GM19240 (cell line): Measurements from ENCODE around the gene FAM163B.

Experiments used
- DNase-seq: peaks from one replicate; pipeline ENCODE4 v3.0.0; 2011; ENCODE audit warnings: low spot score; ENCODE audit not compliant: insufficient read length

The FAM163B gene

DNA sequence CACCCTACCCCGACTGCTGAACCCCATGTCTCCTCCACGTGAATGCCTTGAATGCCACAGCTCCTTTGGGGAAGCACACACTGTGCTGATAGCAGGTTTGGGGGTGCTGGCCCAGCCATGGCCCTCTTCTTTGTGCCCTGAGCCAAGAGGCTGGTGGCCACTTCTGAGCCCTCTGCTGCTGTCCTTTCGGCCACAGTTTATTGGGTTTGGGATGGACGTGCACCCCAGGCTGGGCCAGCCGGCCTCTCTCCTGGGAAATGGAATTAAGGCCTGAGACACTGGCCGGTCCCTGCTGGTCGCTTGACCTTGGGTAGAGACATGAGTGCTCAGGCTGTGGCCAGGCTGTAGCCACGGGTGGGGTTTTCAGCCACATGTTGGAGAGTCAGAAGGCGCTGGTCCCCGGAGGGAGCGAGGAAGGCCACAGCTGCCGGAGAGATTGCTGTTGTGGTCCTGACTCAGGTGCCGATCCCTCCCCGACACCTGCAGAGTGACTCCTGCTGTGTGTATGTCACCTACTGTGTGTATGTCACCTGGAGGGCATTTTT, 26.6 kb downstream of the FAM163B start:
- DNase-seq: no peak

GRCh38 chr9:133581513-133582343, 27.5 kb downstream of the FAM163B start:
- DNase-seq: no peak

DNA sequence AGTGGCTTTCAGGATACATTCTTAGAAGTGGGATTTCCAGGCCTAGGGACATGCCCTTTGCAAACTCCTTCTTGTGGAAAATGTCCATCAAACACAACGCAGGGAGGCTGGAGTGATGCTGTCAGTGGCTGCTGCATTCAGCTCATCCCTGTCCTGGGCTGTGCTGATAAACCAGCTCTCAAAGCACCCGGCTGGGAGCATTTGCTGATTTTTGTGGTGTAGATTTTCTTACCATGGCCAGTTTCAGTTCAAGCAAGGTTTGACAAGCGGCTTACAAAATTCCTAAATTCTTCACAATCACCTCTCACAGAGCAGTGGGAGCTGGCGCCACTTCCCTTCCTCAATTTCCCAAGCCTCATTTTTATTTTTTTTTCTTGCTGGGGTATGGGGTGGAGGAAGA, 28.2 kb downstream of the FAM163B start:
- no peak for DNase-seq

- no peak for DNase-seq
Observed at GRCh38 chr9:133580419-133580738, 28.8 kb downstream of the FAM163B start.

DNA sequence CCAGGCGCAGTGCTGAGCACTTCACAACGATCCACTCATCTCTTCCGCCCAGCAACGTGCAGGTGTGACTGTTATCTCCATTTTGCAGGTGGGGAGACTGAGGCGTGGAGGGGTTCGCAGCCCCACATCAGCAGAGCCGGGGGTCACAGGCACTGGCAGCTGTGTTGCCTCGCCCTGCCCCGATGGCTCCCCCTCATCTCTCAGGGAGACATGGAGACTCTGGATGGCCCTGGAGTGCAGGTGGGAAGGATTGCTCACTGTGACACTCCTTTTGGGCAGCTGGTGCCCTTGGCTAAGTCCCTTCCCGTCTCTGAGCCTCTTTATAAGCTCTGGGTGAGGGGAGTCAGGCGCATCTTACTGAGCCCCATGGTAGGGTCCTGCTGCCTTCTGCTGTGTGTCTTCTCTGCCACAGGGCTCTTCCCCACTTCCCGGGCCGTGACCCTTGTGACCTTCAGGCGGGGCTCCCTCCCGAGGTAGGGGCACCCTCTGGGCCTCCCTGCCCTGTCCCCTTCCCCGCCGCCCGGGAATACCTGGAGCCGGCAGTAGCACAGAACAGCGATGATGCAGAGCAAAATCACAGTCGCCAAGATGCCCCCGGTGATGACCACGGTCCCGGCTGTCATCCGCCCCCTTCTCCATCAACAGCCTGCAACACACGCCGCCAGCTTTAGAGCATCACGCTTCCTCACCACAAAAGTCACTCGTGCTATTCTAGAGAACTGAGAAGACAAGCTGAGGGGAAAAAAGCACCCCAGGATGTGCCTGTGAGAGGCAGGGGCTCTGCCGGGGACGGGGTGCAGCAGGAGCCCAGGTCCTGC, 29.4 kb downstream of the FAM163B start:
- DNase-seq: no peak

GRCh38 chr9:133578524-133579441, 30.4 kb downstream of the FAM163B start:
- DNase-seq: no peak

DNA sequence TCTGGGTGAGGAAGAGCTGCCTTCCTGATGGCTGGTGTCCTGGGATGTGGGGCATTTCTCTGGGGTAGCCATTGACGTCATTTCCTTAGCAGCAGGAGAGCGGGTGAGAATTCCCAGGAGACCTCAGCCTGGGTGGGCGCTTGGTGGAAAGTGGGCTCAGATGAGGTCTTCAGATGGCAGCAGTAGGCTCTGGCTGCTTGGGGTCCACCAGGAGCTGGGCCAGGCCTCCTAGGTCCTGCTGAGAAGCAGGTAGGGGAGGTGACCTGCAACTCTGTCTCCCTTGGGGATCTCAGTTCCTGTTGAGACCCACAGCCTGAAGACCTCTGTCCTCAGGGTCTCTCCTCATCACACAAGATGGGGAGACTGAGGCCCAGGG, 31.5 kb downstream of the FAM163B start:
- DNase-seq: no peak

DNA sequence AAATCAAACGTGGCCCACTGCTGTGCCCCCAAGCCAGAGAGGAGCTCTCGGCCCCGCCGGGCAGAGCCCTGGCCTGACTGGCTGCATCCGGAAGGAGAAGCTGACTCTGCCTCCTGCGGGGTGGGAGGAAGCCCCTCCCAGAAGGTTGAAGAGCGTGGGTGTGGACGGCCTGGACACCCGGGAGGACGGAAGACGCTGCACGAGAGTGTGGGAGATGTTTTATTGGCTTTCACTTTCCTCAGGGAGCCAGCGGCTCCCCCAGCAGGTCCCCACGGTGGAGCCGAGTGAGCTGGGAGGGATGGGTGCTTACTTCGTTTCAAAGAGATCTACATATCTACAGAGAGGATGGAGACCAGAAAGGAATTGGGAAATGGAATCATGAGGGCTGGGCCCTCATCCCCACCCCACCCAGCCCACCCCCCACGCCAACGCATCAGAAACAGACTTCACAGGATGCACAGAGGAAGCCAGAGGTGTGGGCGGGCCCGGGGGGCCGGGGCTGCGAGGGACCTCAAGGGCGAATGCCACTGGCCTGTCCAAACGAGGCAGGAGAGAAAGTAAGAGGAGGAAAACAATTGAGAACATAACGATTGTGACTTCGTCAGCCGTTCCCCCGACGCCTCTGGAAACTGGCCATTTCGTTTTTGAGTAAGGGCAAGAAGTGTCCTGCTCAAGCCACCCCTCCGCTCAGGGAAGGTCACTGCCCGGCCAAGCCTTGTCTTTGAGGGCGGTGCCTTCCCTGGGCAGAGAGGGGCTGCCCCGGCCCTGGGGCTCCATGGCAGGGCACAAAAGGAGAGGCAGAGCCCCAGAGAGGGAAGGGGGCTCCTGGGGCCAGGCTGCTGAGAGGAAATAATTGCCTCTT, 32.1 kb downstream of the FAM163B start:
- DNase-seq: no peak

DNA sequence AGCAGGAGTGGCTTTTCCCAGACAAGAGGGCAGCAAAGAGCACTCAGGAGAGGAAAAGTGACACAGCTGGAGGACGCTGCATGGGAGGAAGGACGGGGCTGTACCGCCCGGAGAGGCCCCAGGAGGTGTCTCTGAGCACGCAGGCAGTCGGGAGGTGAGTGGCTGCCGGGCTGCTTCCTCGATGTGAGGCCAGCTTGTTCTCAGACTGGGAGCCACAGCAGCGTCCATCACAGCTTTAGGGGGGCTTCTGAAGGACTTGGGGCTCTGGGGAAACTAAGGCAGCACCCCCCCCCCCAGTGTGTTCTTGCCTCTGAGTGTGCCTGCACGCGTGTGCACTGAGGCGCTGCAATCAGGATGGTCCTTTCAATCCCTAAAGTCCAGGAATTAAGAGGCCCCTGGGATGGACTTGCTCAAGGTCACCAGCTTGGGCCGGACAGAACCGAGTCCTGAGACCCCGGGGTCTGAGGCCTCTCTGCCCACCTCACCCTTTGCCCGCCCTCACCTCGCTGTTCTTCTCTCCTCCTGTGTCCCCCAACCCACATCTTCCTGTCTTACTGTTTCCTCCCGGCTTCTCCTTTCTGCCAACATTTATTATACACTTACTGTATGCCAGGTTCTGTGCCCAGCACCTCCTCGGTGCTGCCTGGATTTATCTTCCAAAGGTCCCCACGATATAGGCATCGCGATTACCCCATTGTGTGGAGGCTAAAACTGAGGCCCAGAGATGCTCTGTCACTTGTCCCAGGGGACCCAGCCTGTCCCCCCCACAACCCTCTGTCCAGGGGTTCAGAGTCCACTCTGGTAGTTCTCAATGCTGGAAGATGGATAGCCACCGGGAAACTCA, 32.9 kb downstream of the FAM163B start:
- DNase-seq: no peak

DNA sequence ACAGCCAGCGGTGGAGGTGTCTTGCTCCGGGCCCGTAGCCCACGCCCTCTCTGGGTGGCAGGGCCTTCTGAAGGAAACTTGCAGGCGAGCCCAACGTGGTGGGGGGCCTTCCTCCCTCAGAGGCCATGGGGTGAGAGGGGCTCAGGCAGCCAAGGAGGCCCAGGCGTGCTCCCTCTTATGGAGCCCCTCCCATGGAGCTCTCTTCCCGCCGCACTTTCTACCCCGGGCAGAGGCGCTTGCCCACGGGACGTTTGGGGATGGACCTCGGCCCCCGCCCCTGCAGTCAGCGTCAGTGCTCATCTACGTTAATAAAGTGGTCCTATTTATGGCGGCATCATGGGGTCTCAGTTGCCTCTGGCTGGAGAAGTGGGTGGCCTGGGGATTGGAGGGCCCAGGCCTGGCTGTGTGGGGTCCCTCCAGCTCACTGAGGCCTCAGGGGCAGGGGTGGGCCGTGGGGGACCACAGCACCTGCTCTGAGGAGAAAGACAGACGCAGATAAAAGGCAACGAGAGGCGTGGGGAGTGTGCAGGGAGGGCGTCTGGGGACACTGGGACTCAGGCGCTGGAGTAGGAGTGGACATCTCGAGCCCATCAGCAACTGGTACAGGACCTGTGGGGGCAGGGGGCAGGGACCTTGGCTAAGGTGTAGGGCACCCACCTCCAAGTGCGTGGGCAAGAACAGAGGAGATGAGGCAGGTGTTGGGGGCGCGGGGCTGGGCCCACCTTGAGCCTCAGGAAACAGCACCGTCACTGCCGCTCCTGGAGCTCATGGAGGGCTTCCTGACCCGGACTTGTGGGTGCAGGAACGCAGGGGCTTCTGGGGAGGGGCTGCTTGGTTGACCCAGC, 33.8 kb downstream of the FAM163B start:
- DNase-seq: no peak

GRCh38 chr9:133574771-133575170, 34.4 kb downstream of the FAM163B start:
- DNase-seq: no peak

DNA sequence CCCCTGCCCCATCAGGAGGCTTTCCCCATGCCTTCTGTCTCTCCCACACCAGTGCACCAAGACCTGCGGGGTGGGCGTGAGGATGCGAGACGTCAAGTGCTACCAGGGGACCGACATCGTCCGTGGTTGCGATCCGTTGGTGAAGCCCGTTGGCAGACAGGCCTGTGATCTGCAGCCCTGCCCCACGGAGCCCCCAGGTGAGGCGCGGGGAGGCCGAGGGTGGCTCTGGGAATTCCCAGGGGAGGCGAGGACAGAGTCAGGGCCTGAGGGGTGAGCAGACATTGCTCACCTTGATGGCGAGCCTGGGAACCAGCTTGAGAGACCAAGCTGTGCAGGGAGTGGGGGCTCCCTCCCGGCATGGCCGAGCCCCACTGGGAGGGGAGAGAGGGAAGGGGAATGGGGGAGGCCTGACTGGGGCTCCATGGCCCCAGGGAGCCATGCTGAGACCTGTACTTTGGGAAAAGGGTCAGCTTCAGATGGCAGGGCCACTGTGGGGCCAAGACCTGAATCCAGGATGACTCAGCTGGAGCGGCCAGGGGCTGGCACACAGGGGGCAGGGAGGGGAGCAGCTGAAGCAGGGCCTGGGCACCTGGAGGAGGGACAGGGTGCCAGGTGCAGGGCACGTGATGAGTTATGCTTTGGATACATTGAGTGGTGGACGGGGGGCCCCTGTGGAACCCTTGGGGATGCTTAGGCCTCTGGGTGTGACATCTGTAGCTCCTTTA, 35.2 kb downstream of the FAM163B start:
- DNase-seq: no peak

GRCh38 chr9:133572821-133573361, 36.3 kb downstream of the FAM163B start:
- DNase-seq: no peak

- no peak for DNase-seq
Observed at GRCh38 chr9:133571896-133572595, 37.1 kb downstream of the FAM163B start.

DNA sequence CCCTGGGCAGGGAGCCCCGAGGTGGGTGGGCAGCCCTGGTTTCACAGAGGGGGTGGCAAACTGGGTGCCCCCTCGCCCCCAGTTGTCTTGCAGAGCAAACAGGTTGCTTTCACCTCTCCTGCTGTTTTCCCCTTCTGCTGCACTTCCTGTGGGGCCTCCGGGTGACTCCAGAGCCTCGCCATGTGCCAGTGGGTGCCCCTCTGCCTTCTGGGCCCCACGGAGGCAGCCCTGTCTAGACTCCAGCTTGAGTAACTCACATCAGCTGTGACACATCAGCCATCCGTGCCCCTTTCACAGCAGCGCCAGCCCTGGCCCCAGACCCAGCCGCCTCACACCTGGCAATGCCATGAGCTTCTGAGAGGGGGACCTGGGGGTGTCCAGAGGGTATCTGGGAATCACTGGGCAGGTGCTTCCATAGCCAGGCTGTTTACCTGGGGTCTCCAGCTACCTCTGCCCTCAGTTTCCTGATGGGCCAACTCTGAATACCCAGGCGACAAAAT, 37.7 kb downstream of the FAM163B start:
- no peak for DNase-seq

GRCh38 chr9:133570691-133571080, 38.5 kb downstream of the FAM163B start:
- DNase-seq: no peak
